GM12891 (cell line): ENCODE results near the gene SWI5.

Experiments
- DNase-seq: peaks from one replicate; pipeline ENCODE4 v3.0.0; 2011; ENCODE audit warnings: low spot score; ENCODE audit not compliant: insufficient read length
- FAIRE-seq: peaks from 2 replicates; lab custom pipeline; 2011; peaks lifted over from hg19 to GRCh38; lab: Jason Lieb, UNC
- PAX5 ChIP-seq: IDR thresholded peaks from 2 replicates; pipeline ENCODE4 v1.6.1; 2011; ENCODE audit warnings: low read length, moderate library complexity, mild to moderate bottlenecking; ENCODE audit not compliant: insufficient read depth, severe bottlenecking
- POLR2A ChIP-seq: IDR thresholded peaks from 2 replicates; pipeline ENCODE4 v1.6.1; 2011; ENCODE audit warnings: low read depth, low read length, control low read depth
- POLR2AphosphoS5 ChIP-seq: IDR thresholded peaks from 2 replicates; pipeline ENCODE4 v1.6.1; 2011; ENCODE audit warnings: low read depth, low read length, control low read depth
- POU2F2 ChIP-seq: IDR thresholded peaks from 2 replicates; pipeline ENCODE4 v1.6.1; 2011; ENCODE audit warnings: low read depth, mild to moderate bottlenecking, control low read depth, low read length, moderate library complexity
- SPI1 ChIP-seq: IDR thresholded peaks from 2 replicates; pipeline ENCODE4 v1.6.1; 2011; ENCODE audit warnings: low read depth, low read length, control low read depth
- TAF1 ChIP-seq: IDR thresholded peaks from 2 replicates; pipeline ENCODE4 v1.6.1; 2011; ENCODE audit warnings: low read depth, low read length, control low read depth

Gene SWI5

DNA sequence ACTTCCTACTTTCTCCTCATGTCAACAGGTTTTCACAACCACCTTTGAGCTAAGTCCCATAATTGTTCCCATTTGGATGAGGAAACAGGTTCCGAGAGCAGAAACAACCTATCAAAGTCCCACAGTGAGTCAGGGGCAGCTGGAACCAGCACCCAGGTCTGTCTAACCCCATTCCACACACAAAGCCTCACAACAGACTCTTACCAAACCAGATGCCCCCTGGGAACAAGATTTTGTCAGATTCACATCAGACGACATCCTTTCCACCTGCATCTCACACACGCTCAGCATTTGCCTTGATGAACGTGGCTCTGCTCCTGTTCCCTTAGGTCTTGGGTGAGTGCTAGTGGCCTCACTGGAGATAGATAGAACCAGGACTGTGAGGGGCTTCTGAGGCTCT is 17.0 kb downstream of the SWI5 start:
- TF ChIP-seq POLR2AphosphoS5 = no peak
- TF ChIP-seq POU2F2 = no peak
- TF ChIP-seq PAX5 = no peak
- no peak for TF ChIP-seq POLR2A
- no peak for TF ChIP-seq SPI1
- no peak for TF ChIP-seq TAF1
- DNase-seq (no peak), FAIRE-seq (no peak)

DNA sequence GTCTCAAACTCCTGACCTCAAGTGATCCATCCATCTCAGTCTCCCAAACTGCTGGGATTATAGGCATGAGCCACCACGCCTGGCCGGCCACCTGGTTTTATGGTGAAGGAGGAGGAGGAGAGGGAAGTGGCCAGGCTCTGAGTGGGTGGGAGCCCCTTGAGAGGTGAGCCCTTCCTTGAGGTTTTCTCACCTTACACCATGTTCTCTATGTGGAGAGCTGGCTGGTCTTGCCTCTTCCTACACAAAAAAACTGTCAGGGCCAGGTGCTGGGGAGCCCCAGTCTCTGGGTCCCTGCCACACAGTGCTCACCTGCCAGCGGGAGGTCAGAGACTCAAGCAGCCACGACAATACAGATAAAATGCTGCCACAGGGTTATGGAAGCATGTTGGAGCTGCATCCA is 18.1 kb downstream of the SWI5 start:
- no peak for DNase-seq
- TF ChIP-seq POLR2A (no peak), PAX5 (no peak), POU2F2 (no peak)
- no peak for FAIRE-seq

DNA sequence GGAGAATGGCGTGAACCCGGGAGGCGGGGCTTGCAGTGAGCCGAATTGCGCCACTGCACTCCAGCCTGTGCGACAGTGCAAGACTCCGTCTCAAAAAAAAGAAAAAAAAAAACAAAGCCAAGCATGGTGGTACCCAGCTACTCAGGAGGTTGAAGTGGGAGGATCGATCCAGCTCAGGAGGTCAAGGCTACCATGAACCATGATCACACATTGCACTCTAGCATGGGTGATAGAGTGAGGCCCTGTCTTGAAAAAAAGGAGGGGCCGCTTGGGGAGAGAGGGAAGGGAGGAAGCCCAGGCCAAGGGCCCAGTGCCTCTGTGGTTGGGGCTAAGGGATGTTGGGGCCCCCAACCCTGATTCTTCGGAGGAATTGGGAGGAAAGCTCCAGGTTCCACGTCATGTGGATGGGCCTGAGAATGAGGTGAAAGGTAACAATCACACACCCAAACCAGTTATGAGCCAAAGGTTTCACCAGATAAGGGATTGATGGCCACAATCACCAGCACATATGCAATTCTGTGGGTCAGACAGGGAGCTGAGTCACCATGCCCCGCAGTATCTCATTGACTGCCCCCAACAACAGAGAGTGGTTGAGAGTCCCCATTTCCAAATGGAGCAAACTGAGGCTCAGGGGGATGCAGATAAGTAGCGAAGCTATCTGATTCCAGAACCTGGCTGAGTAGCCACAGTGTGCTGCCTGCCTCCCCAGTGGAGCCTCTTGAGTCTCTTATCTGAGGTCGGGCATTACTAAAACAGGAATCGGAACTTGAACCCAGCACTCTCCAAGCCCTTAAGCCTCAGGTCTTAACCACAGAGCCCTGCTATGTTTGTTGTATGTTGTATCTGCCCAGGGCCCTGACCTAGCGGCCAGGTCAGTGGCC is 20.5 kb downstream of the SWI5 start:
- TF ChIP-seq POU2F2 (no peak), PAX5 (no peak), POLR2AphosphoS5 (no peak), SPI1 (no peak), POLR2A (no peak), TAF1 (no peak)
- no peak for FAIRE-seq

DNA sequence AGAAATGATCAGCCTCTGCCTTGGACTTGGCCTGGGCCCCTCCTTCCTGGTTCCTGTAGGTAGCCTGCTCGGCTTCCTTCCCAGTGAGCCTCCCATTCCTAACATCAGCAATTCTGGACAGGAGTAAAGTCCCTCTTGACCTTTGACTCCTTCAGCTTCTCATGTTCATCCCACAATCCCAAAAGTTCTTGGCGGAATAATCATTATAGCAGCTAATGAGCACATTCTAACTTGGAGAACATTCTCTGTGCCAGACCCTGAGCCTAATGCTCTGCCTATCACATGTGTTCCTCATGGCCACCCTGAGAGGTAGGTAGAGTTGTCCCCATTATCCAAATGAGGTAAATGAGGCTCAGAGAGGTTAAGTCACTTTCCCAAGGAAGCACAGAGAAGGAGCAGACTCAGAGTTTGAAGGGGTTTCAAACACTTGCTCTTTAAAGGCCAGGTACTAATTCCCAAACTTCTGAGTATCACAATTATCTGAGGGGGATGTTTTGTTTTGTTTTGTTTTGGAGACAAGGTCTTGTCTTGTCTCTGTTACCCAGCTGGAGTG is 21.2 kb downstream of the SWI5 start:
- no peak for DNase-seq
- no peak for FAIRE-seq
- TF ChIP-seq SPI1 = no peak
- TF ChIP-seq POLR2AphosphoS5 = no peak
- no peak for TF ChIP-seq POU2F2
- TF ChIP-seq TAF1 = no peak
- TF ChIP-seq POLR2A = no peak
- no peak for TF ChIP-seq PAX5

More for the DNA sequence above, 20.5 kb downstream of the SWI5 start:
- no peak for DNase-seq

DNA sequence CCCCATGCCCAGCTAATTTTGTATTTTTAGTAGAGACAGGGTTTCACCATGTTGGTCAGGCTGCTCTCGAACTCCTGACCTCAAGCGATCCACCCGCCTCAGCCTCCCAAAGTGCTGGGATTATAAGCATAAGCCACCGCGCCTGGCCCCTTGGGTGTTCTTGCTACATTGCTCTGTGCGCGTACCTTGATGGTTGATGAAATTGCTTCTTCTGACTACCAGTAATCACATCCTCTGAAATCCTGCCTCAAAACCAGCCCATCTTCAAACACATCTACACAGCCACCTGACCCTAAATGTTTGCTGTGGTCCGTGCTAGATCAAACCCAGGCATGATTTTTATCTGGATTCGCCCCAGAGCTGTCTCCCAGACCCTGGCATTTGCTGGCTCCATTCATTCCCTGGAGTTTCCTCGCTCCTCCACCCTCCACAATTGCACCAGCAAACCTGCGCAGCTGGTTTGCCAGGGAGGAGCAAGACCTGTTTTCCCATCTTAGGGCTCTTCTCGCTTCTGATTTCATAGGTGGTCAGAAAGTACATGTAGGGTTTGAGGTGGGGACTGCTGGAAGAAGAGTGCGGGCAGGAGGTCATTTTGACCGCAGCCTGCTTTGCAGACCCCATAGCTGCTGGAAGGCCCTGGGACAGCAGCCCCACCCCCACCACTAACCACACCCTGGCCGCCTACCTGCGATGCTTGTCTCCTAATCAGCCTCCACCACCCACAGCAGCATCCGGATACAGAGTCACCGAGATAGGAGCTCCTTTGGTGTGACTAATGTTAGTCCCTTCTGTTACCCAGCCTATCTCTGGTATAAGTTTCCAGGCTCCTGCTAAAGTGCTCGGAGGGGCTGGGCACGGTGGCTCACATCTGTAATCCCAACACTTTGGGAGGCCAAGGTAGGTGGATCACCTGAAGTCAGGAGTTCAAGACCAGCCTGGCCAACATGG is 22.7 kb downstream of the SWI5 start:
- TF ChIP-seq PAX5 (no peak), POLR2A (no peak), POU2F2 (no peak), POLR2AphosphoS5 (no peak), TAF1 (no peak), SPI1 (no peak)
- FAIRE-seq = no peak
- DNase-seq = no peak

DNA sequence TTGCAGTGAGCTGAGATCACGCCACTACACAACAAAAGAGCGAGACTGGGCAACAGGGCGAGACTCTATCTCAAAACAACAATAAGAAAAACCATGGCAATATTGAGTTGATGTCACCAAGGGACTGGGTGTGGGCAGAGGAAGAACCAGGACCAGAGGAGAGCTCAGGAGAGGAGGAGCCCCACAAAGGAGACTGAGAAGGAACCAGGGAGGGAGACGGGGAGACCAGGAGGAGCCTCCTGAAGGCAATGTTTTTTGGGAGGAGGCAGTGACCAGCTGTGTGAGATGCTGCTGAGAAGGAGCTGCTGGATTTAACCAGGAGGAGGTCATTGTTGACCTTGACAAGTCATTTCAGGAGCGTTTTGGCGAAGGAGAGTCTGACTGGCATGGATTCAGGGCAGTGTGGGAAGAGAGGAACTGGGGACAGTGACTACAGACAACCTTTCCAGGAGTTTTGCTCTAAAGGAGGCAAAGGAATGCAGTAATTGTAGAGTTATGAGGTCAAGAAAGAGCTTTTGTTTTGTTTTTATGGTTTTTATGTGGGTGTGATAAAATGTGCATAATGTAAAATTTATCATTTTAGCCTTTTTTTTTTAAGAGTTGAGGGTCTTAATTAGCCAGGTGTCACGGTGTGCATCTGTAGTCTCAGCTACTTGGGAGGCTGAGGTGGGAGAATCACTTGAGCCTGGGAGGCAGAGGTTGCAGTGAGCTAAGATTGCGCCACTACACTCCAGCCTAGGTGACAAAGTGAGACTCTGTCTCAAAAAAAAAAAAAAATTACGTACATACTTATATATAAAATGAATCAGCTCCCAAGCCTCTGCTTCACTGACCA is 28.3 kb downstream of the SWI5 start:
- FAIRE-seq (no peak), DNase-seq (no peak)
- TF ChIP-seq POLR2A (no peak), PAX5 (no peak), SPI1 (no peak), POU2F2 (no peak), TAF1 (no peak), POLR2AphosphoS5 (no peak)

DNA sequence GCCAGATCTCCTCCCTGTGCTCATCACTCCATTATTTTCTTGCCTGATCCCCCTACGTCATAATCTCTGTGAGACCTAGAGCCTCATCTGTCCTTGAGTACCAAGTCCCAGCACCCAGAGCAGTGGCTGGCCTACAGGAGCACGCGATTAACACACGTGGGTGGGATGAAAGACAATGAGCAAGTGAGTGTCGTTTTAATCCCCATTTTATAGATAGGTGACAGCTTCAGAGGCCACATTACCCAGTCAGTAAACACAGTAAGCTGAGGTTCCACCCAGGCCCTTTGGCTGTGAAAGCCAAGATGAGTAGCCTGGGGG is 28.9 kb downstream of the SWI5 start:
- FAIRE-seq (no peak), DNase-seq (no peak)
- TF ChIP-seq PAX5 (no peak), POLR2A (no peak), SPI1 (no peak), TAF1 (no peak), POLR2AphosphoS5 (no peak), POU2F2 (no peak)

DNA sequence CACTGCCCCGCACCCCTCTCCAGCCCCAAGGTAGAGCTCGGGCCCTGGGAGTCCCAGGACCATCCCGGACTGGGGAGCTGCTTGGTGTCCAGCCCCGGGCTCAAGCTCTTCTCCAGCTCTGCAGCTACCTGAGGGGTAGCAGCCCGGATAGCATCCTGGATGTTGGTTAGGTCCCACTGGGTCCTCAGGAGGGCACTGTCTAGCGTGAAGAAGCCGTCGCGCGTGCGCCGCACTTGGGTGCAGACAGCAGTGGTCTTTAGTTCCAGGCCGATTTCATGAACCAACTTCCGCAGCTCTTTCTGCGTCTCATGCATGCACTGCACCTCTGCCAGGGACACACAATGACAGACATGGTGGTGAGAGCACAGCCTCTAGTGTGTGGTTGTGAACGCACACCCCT is 33.5 kb downstream of the SWI5 start:
- FAIRE-seq = no peak
- DNase-seq = no peak
- TF ChIP-seq SPI1 (no peak), PAX5 (no peak), POLR2A (no peak), POU2F2 (no peak), POLR2AphosphoS5 (no peak), TAF1 (no peak)

DNA sequence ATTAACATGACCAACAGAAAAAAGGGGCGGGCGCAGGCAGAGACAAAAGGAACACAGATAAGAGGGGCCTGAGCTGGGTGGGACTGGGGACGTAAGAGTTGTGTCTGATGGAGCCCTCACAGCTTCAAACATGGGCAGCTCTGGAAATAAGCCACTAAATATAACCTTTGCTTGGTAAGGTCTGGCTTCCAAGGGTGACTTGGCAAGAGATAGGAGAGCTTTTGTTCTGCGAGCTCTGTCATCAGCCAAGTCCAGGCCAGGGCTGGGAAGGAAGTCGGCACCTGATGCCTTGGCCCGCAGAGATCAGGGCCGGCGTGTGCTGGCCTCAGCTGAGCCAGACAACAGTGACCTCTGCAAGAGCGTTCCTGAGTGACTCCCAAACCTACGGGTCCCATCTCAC is 34.4 kb downstream of the SWI5 start:
- TF ChIP-seq SPI1 = no peak
- TF ChIP-seq PAX5 = no peak
- no peak for TF ChIP-seq POLR2A
- no peak for TF ChIP-seq POU2F2
- no peak for TF ChIP-seq POLR2AphosphoS5
- no peak for TF ChIP-seq TAF1
- DNase-seq = no peak
- FAIRE-seq = no peak
